Measurements from ENCODE around the gene KIF2C. TPM values are rescaled to one million over a fixed set of nuclear protein-coding genes. Genes with fewer than 3 reads are reported as not detected.
"Not testable (repeated sequence)": the region's sequence is repeated elsewhere in the genome, so short reads cannot be mapped to it uniquely, and the experiment has no call there.

KIF2C gene

GRCh38 chr1:44815926-44816325 lies 76.3 kb downstream of the KIF2C start:
- H3K18ac ChIP-seq (ENCODE audit: low read depth in 1 of 2, low read length in 2 of 2); H3K23ac ChIP-seq (ENCODE audit: low read length in 2 of 2); H4K91ac ChIP-seq (ENCODE audit: low read length); H2BK120ac ChIP-seq (ENCODE audit: low read depth, low read length); H3K4me3 ChIP-seq (ENCODE audit: insufficient read depth in 1 of 2, low read depth in 1 of 2, low read length in 2 of 2); H3K4ac ChIP-seq (ENCODE audit: low read depth in 1 of 2, low read length in 2 of 2); H3K9me3 ChIP-seq (ENCODE audit: control insufficient read depth, low read length); H3K14ac ChIP-seq (ENCODE audit: low read length in 2 of 2); H2BK5ac ChIP-seq (ENCODE audit: low read depth, low read length, poor library complexity, severe bottlenecking); H2AFZ ChIP-seq (ENCODE audit: low read depth, low read length); H2BK12ac ChIP-seq (ENCODE audit: low read length in 2 of 2); H3K27me3 ChIP-seq (ENCODE audit: control insufficient read depth in 1 of 2, insufficient read depth in 1 of 2, low read length in 2 of 2); H2BK15ac ChIP-seq (ENCODE audit: low read depth, poor library complexity, severe bottlenecking); H4K8ac ChIP-seq (ENCODE audit: low read length); H3K27ac ChIP-seq (ENCODE audit: low read length, poor library complexity, severe bottlenecking); H2AK5ac ChIP-seq (ENCODE audit: low read length, severe bottlenecking); H3K4me2 ChIP-seq (ENCODE audit: low read length, poor library complexity, severe bottlenecking); H3K79me1 ChIP-seq (replicated peaks; ENCODE audit: low read length, poor library complexity, severe bottlenecking); DNase-seq: not testable (repeated sequence)
- peaks cover 28% of the 10 kb centered on the region for H3K4me1 ChIP-seq (ENCODE audit: control insufficient read depth, insufficient read depth, low read depth, low read length)
- H3K9ac ChIP-seq (ENCODE audit: low read length), result peak overlapping the region; percentile 66
- WGBS, result 100% methylated on average over 8 of the region's 9 CpGs
- H3K36me3 ChIP-seq (ENCODE audit: control insufficient read depth in 1 of 2, insufficient read depth in 2 of 2, low read depth in 1 of 2, low read length in 2 of 2), result peaks cover 27 to 32% of the 10 kb centered on the region in 2 experiments

GRCh38 chr1:44817307-44817706 lies 77.7 kb downstream of the KIF2C start:
- H3K36me3 ChIP-seq (ENCODE audit: control insufficient read depth in 1 of 2, insufficient read depth in 2 of 2, low read depth in 1 of 2, low read length in 2 of 2), result peaks cover 23 to 32% of the 10 kb centered on the region in 2 experiments
- H3K4ac ChIP-seq (ENCODE audit: low read depth in 1 of 2, low read length in 2 of 2), result no peak overlapping the region
- peaks cover 4% of the 10 kb centered on the region for H3K79me1 ChIP-seq (replicated peaks; ENCODE audit: low read length, poor library complexity, severe bottlenecking)
- no peak overlapping the region for H2AK5ac ChIP-seq (ENCODE audit: low read length, severe bottlenecking)
- H3K4me3 ChIP-seq (ENCODE audit: insufficient read depth in 1 of 2, low read depth in 1 of 2, low read length in 2 of 2), result no peak overlapping the region
- WGBS, result 97% methylated on average over 2 of the region's 2 CpGs
- H3K27me3 ChIP-seq (ENCODE audit: control insufficient read depth in 1 of 2, insufficient read depth in 1 of 2, low read length in 2 of 2), result no peaks in the 10 kb centered on the region
- no peak overlapping the region for H3K14ac ChIP-seq (ENCODE audit: low read length in 2 of 2)
- H2BK15ac ChIP-seq (ENCODE audit: low read depth, poor library complexity, severe bottlenecking), result no peak overlapping the region
- no peak overlapping the region for H4K91ac ChIP-seq (ENCODE audit: low read length)
- H3K9ac ChIP-seq (ENCODE audit: low read length), result no peak overlapping the region
- H3K27ac ChIP-seq (ENCODE audit: low read length, poor library complexity, severe bottlenecking), result no peak overlapping the region
- H2AFZ ChIP-seq (ENCODE audit: low read depth, low read length), result no peak overlapping the region
- H2BK12ac ChIP-seq (ENCODE audit: low read length in 2 of 2), result no peak overlapping the region
- no peak overlapping the region for H3K23ac ChIP-seq (ENCODE audit: low read length in 2 of 2)
- no peak overlapping the region for H2BK5ac ChIP-seq (ENCODE audit: low read depth, low read length, poor library complexity, severe bottlenecking)
- no peak overlapping the region for H4K8ac ChIP-seq (ENCODE audit: low read length)
- no peaks in the 10 kb centered on the region for H3K9me3 ChIP-seq (ENCODE audit: control insufficient read depth, low read length)
- peaks cover 21% of the 10 kb centered on the region for H3K4me1 ChIP-seq (ENCODE audit: control insufficient read depth, insufficient read depth, low read depth, low read length)
- no peak overlapping the region for H2BK120ac ChIP-seq (ENCODE audit: low read depth, low read length)
- DNase-seq, result peak; percentile 38
- H3K4me2 ChIP-seq (ENCODE audit: low read length, poor library complexity, severe bottlenecking), result no peak overlapping the region
- H3K18ac ChIP-seq (ENCODE audit: low read depth in 1 of 2, low read length in 2 of 2), result peak overlapping the region in 1 of 2 experiments; percentile 14

Small RNA genes within 50 kb of the gene (small RNA-seq; reads per million reads assigned to genes)
- gene RNU5D-1 (ENCODE audit: low read depth), result 8.1 reads per million, percentile 73 among the genes with 10 or more reads in this experiment
- gene RNU5F-1 (ENCODE audit: low read depth), result 10.9 reads per million, percentile 80 among the genes with 10 or more reads in this experiment
- 1,400 reads per million, percentile 97 among the genes with 10 or more reads in this experiment for gene SNORD38A (ENCODE audit: low read depth)
- gene SNORD38B (ENCODE audit: low read depth), result not detected
- gene SNORD46 (ENCODE audit: low read depth), result 265 reads per million, percentile 95 among the genes with 10 or more reads in this experiment
- gene SNORD55 (ENCODE audit: low read depth), result not detected

All from mesenchymal stem cell (in vitro differentiated cells and primary cell).